Measurements from ENCODE around the gene CACNA2D3. TPM values are rescaled to one million over a fixed set of nuclear protein-coding genes. Genes with fewer than 3 reads are reported as not detected.
A peak's percentile ranks its signal among the peaks of the same experiment; 100 is the strongest.

Gene CACNA2D3
- polyA plus RNA-seq, 3 donors: 1.2 to 1.9 (median 1.7) TPM

- DNase-seq (ENCODE audit: extremely low read depth in 1 of 11, low read depth in 9 of 11, low spot score in 4 of 11): no peak
These were observed 442.1 kb downstream of the CACNA2D3 start for GRCh38 chr3:54564374-54564925.

DNA sequence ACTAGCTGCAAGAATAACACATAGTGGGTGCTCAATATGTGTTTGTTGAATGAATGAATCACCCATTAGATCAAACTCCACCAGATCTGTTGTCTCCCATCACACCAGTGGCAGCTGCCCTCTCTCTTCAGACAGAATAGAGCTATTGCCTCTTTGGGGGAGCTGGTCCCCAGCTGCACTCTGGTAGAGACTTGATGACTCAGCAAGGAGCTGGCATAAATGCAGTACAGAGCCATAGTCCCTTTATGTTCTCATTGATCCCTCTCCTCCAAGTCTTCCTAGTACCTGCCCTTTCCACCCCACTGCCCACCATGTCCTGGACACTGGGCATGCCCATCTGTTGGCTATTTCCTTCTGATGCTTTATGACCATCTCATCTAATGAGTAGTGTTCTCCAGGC lies 443.6 kb downstream of the CACNA2D3 start:
- no peak for DNase-seq (ENCODE audit: extremely low read depth in 1 of 11, low read depth in 9 of 11, low spot score in 4 of 11)

GRCh38 chr3:54567949-54568348 lies 445.6 kb downstream of the CACNA2D3 start:
- no peak for DNase-seq (ENCODE audit: extremely low read depth in 1 of 11, low read depth in 9 of 11, low spot score in 4 of 11)

DNA sequence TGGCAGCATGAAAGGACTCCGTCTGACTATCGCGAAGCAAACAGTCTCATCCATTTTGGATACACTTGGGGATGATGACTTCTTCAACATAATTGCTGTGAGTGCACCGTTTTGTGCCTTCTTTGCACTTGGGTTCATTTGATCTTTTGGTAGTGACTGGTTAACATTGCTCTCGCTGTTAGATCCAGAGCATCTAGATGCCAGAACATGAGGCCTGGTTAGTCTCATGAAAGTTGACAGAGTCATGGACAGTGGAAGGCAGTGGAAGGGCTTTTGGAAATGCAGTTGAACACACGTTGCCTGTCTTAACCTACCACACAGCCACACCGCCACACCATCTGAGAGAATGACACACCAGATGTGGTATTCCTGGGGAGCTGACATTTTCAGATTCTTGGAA lies 447.7 kb downstream of the CACNA2D3 start:
- no peak for DNase-seq (ENCODE audit: extremely low read depth in 1 of 11, low read depth in 9 of 11, low spot score in 4 of 11)

DNA sequence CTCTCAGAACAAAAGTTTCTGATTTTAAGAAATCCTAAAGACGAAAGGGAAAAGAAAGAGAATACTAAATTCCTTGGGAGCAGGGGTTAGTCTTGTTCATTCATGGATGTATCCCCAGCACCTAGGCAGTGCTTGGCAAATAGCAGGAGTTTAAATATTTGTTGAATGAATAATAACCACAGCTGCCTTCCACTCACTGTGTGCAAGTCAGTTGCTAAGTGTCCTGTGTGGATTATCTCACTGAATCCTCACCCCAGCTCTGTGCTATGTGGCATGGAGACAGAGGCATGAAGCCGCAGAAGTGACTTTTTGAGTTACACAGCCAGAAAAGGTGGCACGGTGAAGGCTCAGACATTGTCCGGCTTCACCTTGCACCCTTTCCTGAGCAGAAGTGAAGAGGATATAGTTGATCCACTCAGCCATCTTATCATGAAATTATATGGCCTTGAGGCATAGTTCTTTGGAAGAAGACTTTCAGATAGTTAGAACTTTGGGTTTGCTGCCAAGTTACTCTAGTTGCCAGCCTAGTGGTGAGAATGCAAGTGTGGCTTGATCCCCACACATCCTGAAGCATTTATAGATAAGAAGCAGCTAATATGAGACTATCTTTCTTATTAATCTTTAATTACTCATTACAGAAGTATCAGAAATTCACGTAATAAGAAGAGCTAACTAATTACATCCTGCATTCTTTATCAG lies 450.0 kb downstream of the CACNA2D3 start:
- DNase-seq (ENCODE audit: extremely low read depth in 1 of 11, low read depth in 9 of 11, low spot score in 4 of 11): no peak

DNA sequence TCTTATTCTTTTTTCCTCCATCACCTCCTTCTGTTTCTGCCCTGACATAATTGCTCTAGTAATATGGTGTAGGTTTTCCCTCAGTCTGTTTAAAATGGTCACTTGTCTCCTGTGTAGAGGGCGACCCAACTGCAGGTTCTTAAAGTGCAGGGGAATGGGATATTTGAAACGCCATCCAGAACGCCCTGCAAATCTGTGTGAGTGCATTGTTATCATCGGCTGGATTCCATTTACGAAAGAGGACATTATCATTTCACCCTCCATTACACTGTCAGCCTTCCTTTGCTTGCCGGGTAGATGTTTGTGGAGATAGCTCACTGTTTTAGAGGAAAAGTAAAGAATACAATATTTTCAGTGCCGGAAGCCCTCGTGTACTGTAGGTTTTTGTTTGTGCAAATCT lies 451.5 kb downstream of the CACNA2D3 start:
- no peak for DNase-seq (ENCODE audit: extremely low read depth in 1 of 11, low read depth in 9 of 11, low spot score in 4 of 11)

DNA sequence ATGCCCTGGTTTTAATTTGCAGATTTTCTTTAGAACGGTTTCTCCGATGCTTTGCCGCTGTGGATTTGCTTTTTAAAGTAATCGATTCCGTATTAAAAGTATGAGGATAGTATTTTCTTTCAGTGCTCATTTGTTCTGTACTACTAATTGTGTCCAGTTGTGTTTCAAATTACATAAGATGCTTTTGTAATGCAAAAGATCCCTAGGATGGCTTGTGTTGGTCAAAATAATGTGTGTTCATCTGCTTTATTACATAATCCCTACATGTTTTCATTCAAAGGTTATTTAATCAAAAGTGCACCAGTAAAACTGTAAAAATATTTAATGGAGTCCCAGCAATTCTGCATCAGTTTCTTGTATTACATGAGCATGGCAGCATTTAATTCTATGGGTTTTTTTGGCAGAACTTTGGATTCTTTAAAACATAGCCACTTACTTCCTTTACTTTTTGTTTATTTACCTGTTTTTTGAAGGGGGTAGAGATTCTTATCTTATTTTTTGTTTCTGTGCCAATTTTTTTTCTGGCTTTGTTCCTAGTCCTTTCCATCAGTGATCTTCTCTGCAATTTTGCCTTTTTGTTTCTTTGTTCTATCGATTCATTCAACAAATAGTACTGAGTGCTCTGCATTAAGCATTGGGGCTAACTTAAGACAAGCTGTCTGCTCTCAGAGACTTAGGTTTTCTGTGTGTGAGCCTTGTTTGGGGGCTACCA lies 452.7 kb downstream of the CACNA2D3 start:
- no peak for DNase-seq (ENCODE audit: extremely low read depth in 1 of 11, low read depth in 9 of 11, low spot score in 4 of 11)

GRCh38 chr3:54575618-54575960 lies 453.2 kb downstream of the CACNA2D3 start:
- DNase-seq (ENCODE audit: extremely low read depth in 1 of 11, low read depth in 9 of 11, low spot score in 4 of 11): no peak

- DNase-seq (ENCODE audit: extremely low read depth in 1 of 11, low read depth in 9 of 11, low spot score in 4 of 11): no peak
These were observed 455.0 kb downstream of the CACNA2D3 start for GRCh38 chr3:54577313-54577712.

GRCh38 chr3:54578417-54578816 lies 456.1 kb downstream of the CACNA2D3 start:
- DNase-seq (ENCODE audit: extremely low read depth in 1 of 11, low read depth in 9 of 11, low spot score in 4 of 11): no peak

- DNase-seq (ENCODE audit: extremely low read depth in 1 of 11, low read depth in 9 of 11, low spot score in 4 of 11): no peak
These were observed 458.1 kb downstream of the CACNA2D3 start for GRCh38 chr3:54580453-54580852.

GRCh38 chr3:54582424-54582823 lies 460.1 kb downstream of the CACNA2D3 start:
- no peak for DNase-seq (ENCODE audit: extremely low read depth in 1 of 11, low read depth in 9 of 11, low spot score in 4 of 11)

DNA sequence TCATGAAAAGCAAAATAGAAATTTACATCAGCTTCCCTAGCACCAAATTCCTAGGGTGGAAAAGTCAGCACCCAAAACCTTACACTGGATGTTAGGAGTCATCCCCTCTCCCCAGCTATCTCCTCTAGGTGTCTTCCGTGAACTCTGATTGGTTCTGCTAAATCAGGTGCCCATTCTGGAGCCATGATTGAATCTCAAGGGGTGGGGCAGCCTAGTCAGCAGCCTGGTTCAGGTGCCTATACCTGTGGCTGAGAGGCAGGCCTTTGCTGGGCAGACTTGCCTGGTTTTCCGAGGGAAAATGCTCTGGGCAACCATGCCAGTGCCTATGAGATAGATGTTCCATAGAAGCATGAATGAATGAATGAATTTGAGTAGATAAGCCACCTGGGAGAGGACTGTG lies 468.8 kb downstream of the CACNA2D3 start:
- no peak for DNase-seq (ENCODE audit: extremely low read depth in 1 of 11, low read depth in 9 of 11, low spot score in 4 of 11)

DNA sequence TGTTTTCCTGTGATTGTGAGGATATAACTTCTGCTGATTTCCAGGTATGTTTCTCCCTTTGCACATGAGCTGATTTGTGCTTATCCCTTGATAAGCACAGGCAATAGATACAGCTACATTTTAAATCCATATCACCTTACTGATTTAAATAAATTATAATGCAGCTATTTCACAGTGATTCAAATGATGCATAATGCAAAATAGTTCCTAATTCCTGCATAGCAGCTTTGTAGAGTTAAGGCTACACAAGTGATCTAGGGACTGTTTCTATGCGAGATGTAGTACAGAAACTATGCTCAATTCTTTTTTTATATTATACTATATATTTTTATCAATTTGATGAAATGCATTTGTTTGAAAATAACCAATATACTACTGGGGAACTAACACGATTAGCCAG lies 471.3 kb downstream of the CACNA2D3 start:
- no peak for DNase-seq (ENCODE audit: extremely low read depth in 1 of 11, low read depth in 9 of 11, low spot score in 4 of 11)

- no peak for DNase-seq (ENCODE audit: extremely low read depth in 1 of 11, low read depth in 9 of 11, low spot score in 4 of 11)
These were observed 473.7 kb downstream of the CACNA2D3 start for GRCh38 chr3:54596087-54596486.

- peak in 3 of 11 donors; percentile 4 to 21 (median 19) for DNase-seq (ENCODE audit: extremely low read depth in 1 of 11, low read depth in 9 of 11, low spot score in 4 of 11)
These were observed 477.4 kb downstream of the CACNA2D3 start for GRCh38 chr3:54599716-54600115.

DNA sequence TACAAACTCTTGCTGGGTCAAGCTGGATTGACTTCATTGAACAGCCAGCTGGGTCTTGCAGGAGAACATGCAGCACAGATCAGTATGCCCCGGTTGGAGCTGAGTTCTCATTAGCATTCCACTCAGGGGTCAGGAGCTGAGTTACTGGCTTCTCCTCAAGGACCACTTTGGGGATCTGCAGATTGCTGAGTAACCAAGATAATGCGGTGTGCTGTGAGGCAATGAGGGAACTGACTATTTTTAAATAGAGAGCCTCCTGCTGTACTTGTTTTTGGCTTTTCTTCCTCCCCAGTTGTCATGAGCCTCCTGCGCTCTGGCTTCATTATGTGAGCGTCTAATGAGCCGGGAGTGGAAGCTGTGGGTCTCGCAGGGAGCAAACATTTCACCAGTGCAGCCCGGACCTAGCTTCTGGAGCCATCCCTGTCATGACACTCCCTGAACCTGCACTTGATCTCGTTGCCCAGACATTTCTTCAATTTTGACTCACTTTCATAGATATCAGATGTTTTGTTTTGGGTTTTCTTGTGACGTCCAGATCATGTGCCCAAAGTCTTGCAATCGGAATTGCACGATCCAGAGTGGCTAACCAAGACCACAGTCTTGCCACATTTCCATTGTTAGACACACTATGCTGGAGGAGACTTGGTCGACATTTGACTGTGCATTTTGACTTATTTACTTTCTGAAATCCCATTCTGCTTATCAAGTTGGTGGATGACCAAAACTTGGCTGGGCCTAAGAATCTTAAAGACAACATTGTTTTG lies 478.3 kb downstream of the CACNA2D3 start:
- no peak for DNase-seq (ENCODE audit: extremely low read depth in 1 of 11, low read depth in 9 of 11, low spot score in 4 of 11)

- DNase-seq (ENCODE audit: extremely low read depth in 1 of 11, low read depth in 9 of 11, low spot score in 4 of 11): no peak
These were observed 482.1 kb downstream of the CACNA2D3 start for GRCh38 chr3:54604495-54604894.

- no peak for DNase-seq (ENCODE audit: extremely low read depth in 1 of 11, low read depth in 9 of 11, low spot score in 4 of 11)
These were observed 485.7 kb downstream of the CACNA2D3 start for GRCh38 chr3:54608041-54608440.

- DNase-seq (ENCODE audit: extremely low read depth in 1 of 11, low read depth in 9 of 11, low spot score in 4 of 11): no peak
These were observed 496.7 kb downstream of the CACNA2D3 start for GRCh38 chr3:54619053-54619452.

All from renal cortex interstitium (tissue), 11 donors.